Smooth muscle cell (in vitro differentiated cells): ENCODE data around the gene FAM171A1. TPM values are rescaled to one million over a fixed set of nuclear protein-coding genes. Genes with fewer than 3 reads are reported as not detected.

Source experiments
- DNase-seq: peaks from one replicate; lab custom pipeline; 2025; ENCODE audit not compliant: unreplicated experiment; lab: John Stamatoyannopoulos, UW
- H2AFZ ChIP-seq: fragments of 200-600 bp; sonication (generic); 2 replicates; pipeline ENCODE4 v1.6.0; 2016; ENCODE audit warnings: antibody characterized with exemption, low read depth, mild to moderate bottlenecking
- H3F3A ChIP-seq: fragments of 200-600 bp; sonication (generic); 2 replicates; pipeline ENCODE4 v1.6.0; 2017; ENCODE audit warnings: antibody characterized with exemption, low read depth
- H3K27ac ChIP-seq: fragments of 200-600 bp; sonication (generic); 2 replicates; pipeline ENCODE4 v1.5.1; 2016; ENCODE audit warnings: low read depth, mild to moderate bottlenecking
- H3K27me3 ChIP-seq: fragments of 200-600 bp; sonication (generic); 2 replicates; pipeline ENCODE4 v1.6.1; 2016; ENCODE audit warnings: low read depth, mild to moderate bottlenecking
- H3K36me3 ChIP-seq: fragments of 200-600 bp; sonication (generic); 2 replicates; pipeline ENCODE4 v1.5.1; 2016; ENCODE audit warnings: low read depth
- H3K4me1 ChIP-seq: fragments of 200-600 bp; sonication (generic); 2 replicates; pipeline ENCODE4 v1.5.1; 2016; ENCODE audit warnings: low read depth
- H3K4me2 ChIP-seq: fragments of 200-600 bp; sonication (generic); 2 replicates; pipeline ENCODE4 v1.6.0; 2016; ENCODE audit warnings: mild to moderate bottlenecking
- H3K4me3 ChIP-seq: fragments of 200-600 bp; sonication (generic); 2 replicates; pipeline ENCODE4 v1.5.1; 2016; ENCODE audit warnings: mild to moderate bottlenecking
- H3K79me2 ChIP-seq: fragments of 200-600 bp; sonication (generic); 2 replicates; pipeline ENCODE4 v1.6.0; 2016; ENCODE audit warnings: low read depth, mild to moderate bottlenecking
- H3K9ac ChIP-seq: fragments of 200-600 bp; sonication (generic); 2 replicates; pipeline ENCODE4 v1.6.0; 2016; ENCODE audit warnings: low read depth
- H3K9me3 ChIP-seq: fragments of 200-600 bp; sonication (generic); replicated peaks from 2 replicates; pipeline ENCODE4 v1.5.1; 2016; ENCODE audit warnings: low read depth
- H4K20me1 ChIP-seq: fragments of 200-600 bp; sonication (generic); 2 replicates; pipeline ENCODE4 v1.6.0; 2016; ENCODE audit warnings: low read depth
- WGBS: methylation state at CpG from one replicate; pipeline ENCODE4 v1.1.7; 2016; ENCODE audit warnings: low lambda C conversion rate; 5-methylcytosine and 5-hydroxymethylcytosine counted together
- polyA plus RNA-seq: library from polyadenylated mRNA; unstranded; fragments of >200 nt; fragmentation: Nextera tagmentation; extraction: Ambion mirVana; gene quantifications from 2 replicates; pipeline ENCODE4 v1.2.1, GENCODE V29; 2016
- total RNA-seq: library from RNA; depleted of rRNA; stranded (reverse); fragments of >200 nt; gene quantifications from 2 replicates; pipeline ENCODE4 v1.2.3, GENCODE V29; 2014
- TF ChIP-seq, protein P1 (sequence below): fragments of 200-600 bp; sonication (generic); IDR thresholded peaks from 2 replicates; pipeline ENCODE4 v1.5.1; 2017; ENCODE audit warnings: borderline replicate concordance, mild to moderate bottlenecking, antibody characterized with exemption; ENCODE audit not compliant: insufficient read depth, poor library complexity, severe bottlenecking

Gene FAM171A1
- total and polyA plus RNA-seq, 2 experiments from 2014 or later = 25.5 to 37.2 TPM

DNA sequence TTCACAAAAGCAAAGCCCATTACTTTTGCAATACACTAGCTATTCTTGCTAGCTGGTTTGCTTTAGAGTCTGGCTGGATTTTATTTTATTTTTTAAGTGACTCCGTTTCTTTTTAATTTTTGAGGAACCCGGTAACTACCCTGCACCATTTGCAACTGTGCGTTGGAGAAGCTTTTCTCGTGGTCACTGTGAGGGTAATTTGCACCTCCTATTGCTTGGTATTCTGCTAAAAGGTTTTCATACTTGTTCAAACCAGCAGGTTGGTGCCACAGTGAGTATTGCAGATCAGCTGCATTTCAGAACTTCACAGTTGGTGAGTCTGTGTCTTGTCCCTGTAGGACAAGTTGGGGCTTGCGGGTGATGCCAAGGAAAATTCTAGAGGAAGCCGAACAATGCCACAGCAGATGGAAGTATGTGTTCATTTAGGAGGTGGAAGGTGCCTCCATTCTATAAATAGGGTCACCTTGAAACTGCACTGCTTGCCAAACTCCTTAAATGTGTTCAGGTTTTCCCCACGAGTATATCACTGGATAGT, 198.7 kb downstream of the FAM171A1 start:
- no peak overlapping the region for H2AFZ ChIP-seq
- DNase-seq = no peak
- TF ChIP-seq, protein P1, sequence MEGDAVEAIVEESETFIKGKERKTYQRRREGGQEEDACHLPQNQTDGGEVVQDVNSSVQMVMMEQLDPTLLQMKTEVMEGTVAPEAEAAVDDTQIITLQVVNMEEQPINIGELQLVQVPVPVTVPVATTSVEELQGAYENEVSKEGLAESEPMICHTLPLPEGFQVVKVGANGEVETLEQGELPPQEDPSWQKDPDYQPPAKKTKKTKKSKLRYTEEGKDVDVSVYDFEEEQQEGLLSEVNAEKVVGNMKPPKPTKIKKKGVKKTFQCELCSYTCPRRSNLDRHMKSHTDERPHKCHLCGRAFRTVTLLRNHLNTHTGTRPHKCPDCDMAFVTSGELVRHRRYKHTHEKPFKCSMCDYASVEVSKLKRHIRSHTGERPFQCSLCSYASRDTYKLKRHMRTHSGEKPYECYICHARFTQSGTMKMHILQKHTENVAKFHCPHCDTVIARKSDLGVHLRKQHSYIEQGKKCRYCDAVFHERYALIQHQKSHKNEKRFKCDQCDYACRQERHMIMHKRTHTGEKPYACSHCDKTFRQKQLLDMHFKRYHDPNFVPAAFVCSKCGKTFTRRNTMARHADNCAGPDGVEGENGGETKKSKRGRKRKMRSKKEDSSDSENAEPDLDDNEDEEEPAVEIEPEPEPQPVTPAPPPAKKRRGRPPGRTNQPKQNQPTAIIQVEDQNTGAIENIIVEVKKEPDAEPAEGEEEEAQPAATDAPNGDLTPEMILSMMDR = no peak

DNA sequence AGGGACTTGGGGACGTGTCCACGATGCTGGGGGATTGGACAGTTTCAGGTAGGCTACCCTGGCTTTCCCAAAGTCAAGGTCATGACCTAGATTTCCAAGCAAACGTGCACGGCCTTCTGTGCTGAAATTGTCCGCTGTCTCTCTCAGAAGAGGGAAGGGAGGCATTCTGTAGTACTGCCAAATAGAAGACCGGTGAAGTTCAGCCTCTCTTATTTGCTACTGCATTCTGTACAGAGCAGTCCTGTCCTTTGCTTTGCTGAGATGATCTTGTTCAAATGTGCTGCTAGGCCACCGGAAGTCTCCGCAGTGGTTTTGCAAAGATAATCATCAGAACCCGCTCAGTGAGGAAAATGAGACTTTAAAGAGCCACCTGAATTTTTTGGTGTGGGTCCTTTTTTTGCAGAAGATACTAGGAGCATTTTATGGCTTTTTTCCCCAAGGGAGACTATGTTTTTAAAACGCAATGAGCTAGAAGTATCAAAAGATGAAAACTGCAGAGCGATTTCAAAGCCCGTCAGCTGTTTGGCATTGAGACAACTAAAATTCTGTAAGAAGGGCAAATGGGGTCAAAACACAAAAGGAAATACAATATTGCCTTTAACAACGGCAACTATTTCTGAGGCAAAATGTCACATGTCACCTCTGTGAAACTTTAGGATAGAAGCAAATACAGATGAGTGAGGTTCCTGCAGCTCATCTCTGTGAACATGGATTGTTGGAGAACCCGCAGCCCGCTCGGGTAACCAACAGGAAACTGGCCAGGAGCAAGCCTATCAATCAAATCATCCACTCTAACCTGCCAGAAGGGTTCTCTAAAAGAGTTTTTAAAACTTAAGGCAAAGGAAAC, 201.3 kb downstream of the FAM171A1 start:
- Histone ChIP-seq H3K4me2 (peak overlapping the region; percentile 81), H3F3A (peaks cover 10% of the 10 kb centered on the region), H3K27ac (no peak overlapping the region), H2AFZ (peak overlapping the region; percentile 83), H3K27me3 (no peaks in the 10 kb centered on the region), H4K20me1 (no peaks in the 10 kb centered on the region), H3K4me1 (peaks cover 17% of the 10 kb centered on the region), H3K9ac (no peak overlapping the region), H3K9me3 (no peaks in the 10 kb centered on the region), H3K79me2 (peaks cover 19% of the 10 kb centered on the region), H3K36me3 (no peaks in the 10 kb centered on the region), H3K4me3 (no peak overlapping the region)
- no peak for DNase-seq
- 87% methylated on average over 16 of the region's 16 CpGs for WGBS
- TF ChIP-seq, protein P1 = no peak

More for the DNA sequence above, 198.7 kb downstream of the FAM171A1 start:
- H3K36me3 ChIP-seq = no peaks in the 10 kb centered on the region
- no peaks in the 10 kb centered on the region for H3K27me3 ChIP-seq
- peaks cover 8% of the 10 kb centered on the region for H3F3A ChIP-seq
- H3K79me2 ChIP-seq = no peaks in the 10 kb centered on the region
- no peak overlapping the region for H3K4me2 ChIP-seq
- H3K4me3 ChIP-seq = no peak overlapping the region
- no peak overlapping the region for H3K9ac ChIP-seq
- no peak overlapping the region for H3K27ac ChIP-seq
- no peaks in the 10 kb centered on the region for H3K9me3 ChIP-seq
- WGBS = 90% methylated on average over 7 of the region's 7 CpGs
- H3K4me1 ChIP-seq = peaks cover 1% of the 10 kb centered on the region
- no peaks in the 10 kb centered on the region for H4K20me1 ChIP-seq

DNA sequence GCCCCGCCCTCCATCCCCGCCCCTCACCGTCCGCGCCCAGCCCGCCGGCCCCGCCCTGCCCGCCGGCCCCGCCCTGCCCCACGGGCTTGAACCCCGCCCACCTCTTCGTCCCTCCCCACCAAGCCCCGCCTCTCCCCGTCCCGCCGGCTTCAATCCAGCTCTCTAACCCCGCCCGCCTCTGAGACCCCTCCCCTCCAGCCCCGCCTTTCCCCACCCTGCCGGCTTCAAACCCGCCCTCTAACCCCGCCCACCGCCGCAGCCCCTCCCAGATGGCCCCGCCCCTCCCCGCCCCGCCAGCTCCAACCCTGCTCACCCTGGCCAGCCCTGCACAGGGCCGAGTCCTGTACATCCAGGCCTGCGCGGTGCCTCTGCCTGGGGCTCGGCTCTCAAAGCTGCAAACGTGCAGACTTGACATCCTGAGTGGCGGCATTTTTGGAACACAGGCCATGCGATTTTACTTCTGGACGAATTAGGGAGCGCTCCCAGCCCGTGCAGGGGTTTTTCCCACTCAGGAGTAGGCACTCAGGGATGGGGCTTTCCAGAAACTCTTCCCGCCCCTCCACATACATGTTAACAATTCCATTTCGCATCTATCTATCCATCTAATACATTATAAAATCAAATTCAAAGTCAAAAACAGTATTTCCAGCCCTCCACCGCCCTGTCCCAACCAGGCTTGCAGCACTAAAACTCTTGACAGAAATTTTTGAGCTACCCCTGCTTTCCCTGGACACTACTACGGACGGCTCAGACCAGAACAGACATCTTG, 202.1 kb downstream of the FAM171A1 start:
- Histone ChIP-seq H3F3A (peaks cover 10% of the 10 kb centered on the region), H3K4me3 (no peak overlapping the region), H4K20me1 (peaks cover 4% of the 10 kb centered on the region), H3K4me2 (peak overlapping the region; percentile 81), H3K79me2 (peaks cover 23% of the 10 kb centered on the region), H3K27ac (no peak overlapping the region), H3K4me1 (peaks cover 17% of the 10 kb centered on the region), H3K9me3 (no peaks in the 10 kb centered on the region), H2AFZ (peak overlapping the region; percentile 83), H3K27me3 (no peaks in the 10 kb centered on the region), H3K9ac (no peak overlapping the region), H3K36me3 (no peaks in the 10 kb centered on the region)
- TF ChIP-seq, protein P1 = no peak
- 30% methylated on average over 18 of the region's 44 CpGs for WGBS
- DNase-seq = peak; percentile 97
